ENCODE data around the gene HOXD11. TPM values are rescaled to one million over a fixed set of nuclear protein-coding genes. Genes with fewer than 3 reads are reported as not detected.
A peak's percentile ranks its signal among the peaks of the same experiment; 100 is the strongest.

The HOXD11 gene
- total RNA-seq, 1 donor from 2014 or later, result not detected

GRCh38 chr2:176140513-176141317 is 33.6 kb downstream of the HOXD11 start:
- DNase-seq (ENCODE audit: low spot score in 2 of 2), result peak; percentile 83 to 87

GRCh38 chr2:176142281-176142680 is 35.2 kb downstream of the HOXD11 start:
- no peak for DNase-seq (ENCODE audit: low spot score in 2 of 2)
- FAIRE-seq, result no peak

More at GRCh38 chr2:176140513-176141317, 33.6 kb downstream of the HOXD11 start:
- no peak for FAIRE-seq

- FAIRE-seq, result no peak
These were observed 38.2 kb downstream of the HOXD11 start for GRCh38 chr2:176145085-176145969.

GRCh38 chr2:176146101-176146500 is 39.0 kb downstream of the HOXD11 start:
- DNase-seq (ENCODE audit: low spot score in 2 of 2), result no peak
- FAIRE-seq, result no peak

More at GRCh38 chr2:176145085-176145969, 38.2 kb downstream of the HOXD11 start:
- no peak for DNase-seq (ENCODE audit: low spot score in 2 of 2)

- FAIRE-seq (no peak), DNase-seq (ENCODE audit: low spot score in 2 of 2) (no peak)
These were observed 39.6 kb downstream of the HOXD11 start for GRCh38 chr2:176146645-176147044.

GRCh38 chr2:176147210-176147799 is 40.2 kb downstream of the HOXD11 start:
- no peak for FAIRE-seq
- no peak for DNase-seq (ENCODE audit: low spot score in 2 of 2)

- DNase-seq (ENCODE audit: low spot score in 2 of 2), result no peak
These were observed 40.9 kb downstream of the HOXD11 start for GRCh38 chr2:176147800-176148496.

GRCh38 chr2:176148751-176149421 is 41.8 kb downstream of the HOXD11 start:
- no peak for DNase-seq (ENCODE audit: low spot score in 2 of 2)
- no peak for FAIRE-seq

More at GRCh38 chr2:176147800-176148496, 40.9 kb downstream of the HOXD11 start:
- FAIRE-seq, result no peak

GRCh38 chr2:176149481-176149938 is 42.4 kb downstream of the HOXD11 start:
- no peak for FAIRE-seq

GRCh38 chr2:176149939-176150583 is 43.0 kb downstream of the HOXD11 start:
- DNase-seq (ENCODE audit: low spot score in 2 of 2) (no peak), FAIRE-seq (no peak)

More at GRCh38 chr2:176149481-176149938, 42.4 kb downstream of the HOXD11 start:
- DNase-seq (ENCODE audit: low spot score in 2 of 2), result no peak

- FAIRE-seq, result no peak
These were observed 43.7 kb downstream of the HOXD11 start for GRCh38 chr2:176150584-176151441.

GRCh38 chr2:176151442-176152287 is 44.6 kb downstream of the HOXD11 start, which contains the start of gene HOXD4:
Gene HOXD4 (plus strand): TSS chr2:176151550. CDS start chr2:176151634, 84 bp downstream.
- DNase-seq (ENCODE audit: low spot score in 2 of 2), result no peak

More at GRCh38 chr2:176150584-176151441, 43.7 kb downstream of the HOXD11 start:
- no peak for DNase-seq (ENCODE audit: low spot score in 2 of 2)

GRCh38 chr2:176152350-176153181 is 45.5 kb downstream of the HOXD11 start:
- FAIRE-seq, result no peak
- DNase-seq (ENCODE audit: low spot score in 2 of 2), result no peak

More at GRCh38 chr2:176151442-176152287, 44.6 kb downstream of the HOXD11 start, which contains the start of gene HOXD4:
- no peak for FAIRE-seq

- no peak for FAIRE-seq
- DNase-seq (ENCODE audit: low spot score in 2 of 2), result no peak
These were observed 47.6 kb downstream of the HOXD11 start for GRCh38 chr2:176154576-176155252.

GRCh38 chr2:176155356-176156044 is 48.4 kb downstream of the HOXD11 start:
- DNase-seq (ENCODE audit: low spot score in 2 of 2), result no peak
- FAIRE-seq, result no peak
